ENCODE data around the gene MACROH2A1.

Gene MACROH2A1

DNA sequence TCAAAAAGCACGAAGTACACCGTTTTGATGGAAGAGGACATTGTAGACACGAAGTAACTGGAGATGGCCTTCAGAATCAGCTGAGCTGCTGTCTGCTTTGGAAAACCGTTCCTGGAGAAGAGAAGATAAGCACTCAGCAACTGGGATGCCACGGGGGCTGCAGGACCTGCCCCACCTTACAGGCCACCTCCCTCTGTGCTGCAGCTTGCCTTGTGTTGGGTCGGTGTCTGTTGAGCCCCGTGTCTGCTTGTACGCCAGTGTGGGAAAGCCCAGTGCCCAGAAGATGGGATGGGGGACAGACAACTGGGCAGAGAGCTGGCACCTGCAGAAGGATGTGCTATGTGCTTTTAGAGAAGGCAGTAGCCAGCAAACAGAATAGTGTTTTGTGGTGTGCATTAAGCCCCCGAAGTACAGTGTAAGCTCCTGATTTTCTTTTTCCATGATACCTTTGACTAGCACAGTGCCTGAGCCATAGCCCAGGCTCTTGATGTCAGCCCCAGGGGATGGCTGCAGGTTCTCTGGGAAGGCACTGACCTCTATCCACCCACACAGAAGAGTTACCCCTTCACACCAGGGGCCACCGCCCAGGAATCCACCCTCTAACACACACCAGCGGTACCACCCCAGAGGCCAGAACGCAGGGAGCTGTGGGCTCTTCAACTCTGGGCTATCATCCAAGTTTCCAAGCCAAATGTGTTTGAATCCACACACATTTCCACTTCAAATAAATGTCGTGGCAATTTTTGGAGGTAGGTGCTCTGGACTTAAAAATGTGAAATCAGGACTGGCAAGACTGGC lies 63.8 kb downstream of the MACROH2A1 start:
- no peaks in the 10 kb centered on the region; the same call in 1 of the 2 replicates for H3F3A ChIP-seq (ENCODE audit: insufficient read depth)
- no peaks in the 10 kb centered on the region for H3K9me3 ChIP-seq (ENCODE audit: insufficient read depth, low read length)
- no peaks in the 10 kb centered on the region for H3K9me2 ChIP-seq (replicated peaks; ENCODE audit: insufficient read depth, low read length)
- TF ChIP-seq, protein P1, sequence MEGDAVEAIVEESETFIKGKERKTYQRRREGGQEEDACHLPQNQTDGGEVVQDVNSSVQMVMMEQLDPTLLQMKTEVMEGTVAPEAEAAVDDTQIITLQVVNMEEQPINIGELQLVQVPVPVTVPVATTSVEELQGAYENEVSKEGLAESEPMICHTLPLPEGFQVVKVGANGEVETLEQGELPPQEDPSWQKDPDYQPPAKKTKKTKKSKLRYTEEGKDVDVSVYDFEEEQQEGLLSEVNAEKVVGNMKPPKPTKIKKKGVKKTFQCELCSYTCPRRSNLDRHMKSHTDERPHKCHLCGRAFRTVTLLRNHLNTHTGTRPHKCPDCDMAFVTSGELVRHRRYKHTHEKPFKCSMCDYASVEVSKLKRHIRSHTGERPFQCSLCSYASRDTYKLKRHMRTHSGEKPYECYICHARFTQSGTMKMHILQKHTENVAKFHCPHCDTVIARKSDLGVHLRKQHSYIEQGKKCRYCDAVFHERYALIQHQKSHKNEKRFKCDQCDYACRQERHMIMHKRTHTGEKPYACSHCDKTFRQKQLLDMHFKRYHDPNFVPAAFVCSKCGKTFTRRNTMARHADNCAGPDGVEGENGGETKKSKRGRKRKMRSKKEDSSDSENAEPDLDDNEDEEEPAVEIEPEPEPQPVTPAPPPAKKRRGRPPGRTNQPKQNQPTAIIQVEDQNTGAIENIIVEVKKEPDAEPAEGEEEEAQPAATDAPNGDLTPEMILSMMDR (IDR thresholded peaks at IDR 0.05; ENCODE audit: insufficient read depth, low read length, poor library complexity, severe bottlenecking) = no peak
- TF ChIP-seq EZH2phosphoT487 (conservative IDR thresholded peaks at IDR 0.05; ENCODE audit: low read length) = no peak
- no peak overlapping the region for H3K9ac ChIP-seq (ENCODE audit: low read length)
- H3K27ac ChIP-seq (ENCODE audit: low read depth, low read length) = no peak overlapping the region
- no peaks in the 10 kb centered on the region for H3K36me3 ChIP-seq (ENCODE audit: low read length)
- no peak overlapping the region for H3K4me3 ChIP-seq (ENCODE audit: insufficient read depth, low read length, poor library complexity, severe bottlenecking)
- H4K20me1 ChIP-seq (ENCODE audit: low read depth, low read length) = no peaks in the 10 kb centered on the region
- no peaks in the 10 kb centered on the region for H3K79me2 ChIP-seq (ENCODE audit: insufficient read depth, low read length)
- no peaks in the 10 kb centered on the region for H3K27me3 ChIP-seq (ENCODE audit: low read length)
- no peak overlapping the region for H3K4me2 ChIP-seq (ENCODE audit: low read depth, low read length, poor library complexity, severe bottlenecking)
- H2AFZ ChIP-seq (ENCODE audit: low read depth, low read length, severe bottlenecking) = no peak overlapping the region

DNA sequence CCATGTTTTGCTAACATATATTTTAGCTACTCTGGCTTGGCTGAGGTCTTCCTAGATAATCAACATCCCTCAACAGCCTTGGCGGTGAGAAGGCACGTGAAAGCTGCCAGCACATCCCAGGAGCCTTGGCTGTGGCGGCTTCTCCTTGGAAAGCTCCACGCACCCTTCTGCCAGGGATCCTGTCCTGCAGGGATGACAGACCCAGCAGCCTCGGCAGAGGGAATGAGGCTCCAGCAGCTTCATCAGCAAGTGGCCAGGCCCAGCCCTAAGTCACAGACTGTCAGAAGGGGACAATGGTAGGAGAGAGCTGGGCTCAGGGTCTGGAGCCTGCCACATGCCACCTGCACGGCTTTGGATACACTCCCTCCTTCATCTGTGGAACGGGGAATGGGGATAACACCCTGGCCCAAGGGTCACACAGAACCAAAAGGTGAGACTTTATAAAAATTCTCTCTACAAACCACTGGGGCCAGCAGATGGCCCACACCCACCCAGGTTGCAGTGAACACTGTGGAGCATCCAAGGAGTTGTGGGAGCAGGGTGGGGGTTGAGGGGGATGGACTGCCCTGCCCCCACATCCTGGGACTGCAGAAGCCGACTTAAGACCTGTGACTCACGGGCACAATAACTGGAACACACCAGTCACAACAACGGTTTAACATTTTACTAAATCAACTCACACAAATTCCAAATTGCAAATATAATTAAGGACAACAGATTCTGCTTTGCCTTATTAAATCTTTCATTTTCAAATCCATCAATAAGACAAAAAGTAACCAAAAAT lies 65.1 kb downstream of the MACROH2A1 start:
- Histone ChIP-seq H3K9me3 (ENCODE audit: insufficient read depth, low read length) (no peaks in the 10 kb centered on the region), H3K9me2 (replicated peaks; ENCODE audit: insufficient read depth, low read length) (no peaks in the 10 kb centered on the region), H3F3A (ENCODE audit: insufficient read depth) (no peaks in the 10 kb centered on the region; the same call in 1 of the 2 replicates), H3K79me2 (ENCODE audit: insufficient read depth, low read length) (no peaks in the 10 kb centered on the region), H3K27ac (ENCODE audit: low read depth, low read length) (no peak overlapping the region), H3K4me2 (ENCODE audit: low read depth, low read length, poor library complexity, severe bottlenecking) (no peak overlapping the region), H3K36me3 (ENCODE audit: low read length) (no peaks in the 10 kb centered on the region), H3K27me3 (ENCODE audit: low read length) (no peaks in the 10 kb centered on the region), H3K4me3 (ENCODE audit: insufficient read depth, low read length, poor library complexity, severe bottlenecking) (no peak overlapping the region), H2AFZ (ENCODE audit: low read depth, low read length, severe bottlenecking) (no peak overlapping the region), H4K20me1 (ENCODE audit: low read depth, low read length) (no peaks in the 10 kb centered on the region), H3K9ac (ENCODE audit: low read length) (no peak overlapping the region)
- TF ChIP-seq, protein P1 (IDR thresholded peaks at IDR 0.05; ENCODE audit: insufficient read depth, low read length, poor library complexity, severe bottlenecking) = no peak
- TF ChIP-seq EZH2phosphoT487 (conservative IDR thresholded peaks at IDR 0.05; ENCODE audit: low read length) = no peak

DNA sequence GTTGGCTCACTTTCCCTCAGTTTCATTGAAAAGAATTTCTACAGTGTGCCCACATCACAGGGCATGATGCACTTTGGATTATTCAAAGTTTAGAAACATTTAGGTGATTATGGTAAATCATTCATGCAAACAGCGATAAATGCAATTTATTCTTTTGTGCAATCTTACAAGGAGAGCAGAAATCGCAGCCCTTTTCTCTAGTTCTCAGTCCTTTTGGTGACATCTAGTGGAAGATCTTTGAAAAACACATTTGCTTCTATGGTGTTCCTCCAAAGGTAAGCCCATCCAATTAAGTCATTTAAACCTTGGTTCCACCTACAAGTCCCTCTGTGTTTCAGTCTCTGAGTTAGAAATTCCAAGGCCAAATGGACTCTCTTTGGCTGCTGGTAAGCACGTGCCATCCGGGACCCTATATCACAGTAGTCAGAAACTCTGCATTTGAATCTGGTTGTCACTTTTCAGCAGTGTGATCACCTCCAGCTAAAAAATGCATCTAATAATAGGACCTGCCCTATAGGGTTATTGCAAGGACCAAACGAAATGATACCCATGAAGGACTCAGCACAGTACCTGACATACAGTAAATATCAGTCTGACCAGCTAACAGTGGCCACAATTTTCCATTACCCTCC lies 66.4 kb downstream of the MACROH2A1 start:
- no peak for TF ChIP-seq EZH2phosphoT487 (conservative IDR thresholded peaks at IDR 0.05; ENCODE audit: low read length)
- TF ChIP-seq, protein P1 (IDR thresholded peaks at IDR 0.05; ENCODE audit: insufficient read depth, low read length, poor library complexity, severe bottlenecking) = peak; percentile 31
- no peaks in the 10 kb centered on the region for H4K20me1 ChIP-seq (ENCODE audit: low read depth, low read length)
- H3K9me2 ChIP-seq (replicated peaks; ENCODE audit: insufficient read depth, low read length) = no peaks in the 10 kb centered on the region
- no peaks in the 10 kb centered on the region for H3K36me3 ChIP-seq (ENCODE audit: low read length)
- H3K4me3 ChIP-seq (ENCODE audit: insufficient read depth, low read length, poor library complexity, severe bottlenecking) = no peak overlapping the region
- no peak overlapping the region for H2AFZ ChIP-seq (ENCODE audit: low read depth, low read length, severe bottlenecking)
- H3K27me3 ChIP-seq (ENCODE audit: low read length) = no peaks in the 10 kb centered on the region
- no peak overlapping the region for H3K9ac ChIP-seq (ENCODE audit: low read length)
- H3F3A ChIP-seq (ENCODE audit: insufficient read depth) = no peaks in the 10 kb centered on the region; the same call in 1 of the 2 replicates
- no peaks in the 10 kb centered on the region for H3K79me2 ChIP-seq (ENCODE audit: insufficient read depth, low read length)
- H3K27ac ChIP-seq (ENCODE audit: low read depth, low read length) = no peak overlapping the region
- H3K4me2 ChIP-seq (ENCODE audit: low read depth, low read length, poor library complexity, severe bottlenecking) = no peak overlapping the region
- no peaks in the 10 kb centered on the region for H3K9me3 ChIP-seq (ENCODE audit: insufficient read depth, low read length)
